Gastrocnemius medialis (tissue), 4 donors: ENCODE results near the gene SEC24D.

Source experiments
- POLR2A ChIP-seq, 2 donors: fragments of 450-650 bp; IDR thresholded peaks; one replicate each; pipeline ENCODE4 v1.6.1; 2017; ENCODE audit warnings: antibody characterized with exemption in 2 of 2, mild to moderate bottlenecking in 2 of 2, moderate library complexity in 2 of 2
- TF ChIP-seq, protein P1 (sequence below), 5 experiments: fragments of 450-650 bp in 3 of 5; fragments of 200-600 bp in 2 of 5; sonication (generic) in 2 of 5; IDR thresholded peaks in 4 of 5; conservative IDR thresholded peaks in 1 of 5; 1 replicate in 4 of 5; 2 replicates in 1 of 5; pipeline ENCODE4 v1.5.1; 2016 to 2019; ENCODE audit warnings: antibody characterized with exemption in 5 of 5, mild to moderate bottlenecking in 3 of 5, moderate library complexity in 3 of 5

DNA sequence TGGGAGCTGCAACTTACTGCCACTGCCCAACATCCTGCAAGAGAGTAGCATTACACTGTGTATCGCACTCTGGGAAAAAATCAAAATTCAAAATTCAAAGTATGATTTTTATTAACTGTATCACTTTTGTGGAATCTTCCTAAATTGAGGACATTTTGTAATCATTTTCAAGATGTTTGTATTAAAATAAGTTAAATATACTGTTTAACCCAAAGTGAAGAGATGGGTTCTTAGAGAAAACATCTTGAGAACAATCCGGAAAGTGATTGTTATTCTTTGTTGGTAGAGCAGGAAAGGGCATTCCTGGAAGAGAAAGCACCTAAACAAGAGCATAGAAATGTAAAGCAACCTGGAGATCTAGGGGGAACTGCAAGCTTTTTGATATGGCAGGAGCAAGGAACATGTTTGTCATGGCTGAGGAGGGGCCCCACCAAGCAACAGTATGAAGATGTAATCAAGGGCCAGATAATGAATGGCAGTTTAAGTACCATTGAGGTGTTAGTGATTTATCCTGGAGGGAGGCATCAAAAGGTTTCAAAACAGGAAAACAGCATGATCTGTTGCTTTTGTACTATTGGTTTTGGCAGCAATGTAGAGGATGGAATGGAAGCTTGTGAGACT lies 14.1 kb upstream of the SEC24D start:
- TF ChIP-seq, protein P1, sequence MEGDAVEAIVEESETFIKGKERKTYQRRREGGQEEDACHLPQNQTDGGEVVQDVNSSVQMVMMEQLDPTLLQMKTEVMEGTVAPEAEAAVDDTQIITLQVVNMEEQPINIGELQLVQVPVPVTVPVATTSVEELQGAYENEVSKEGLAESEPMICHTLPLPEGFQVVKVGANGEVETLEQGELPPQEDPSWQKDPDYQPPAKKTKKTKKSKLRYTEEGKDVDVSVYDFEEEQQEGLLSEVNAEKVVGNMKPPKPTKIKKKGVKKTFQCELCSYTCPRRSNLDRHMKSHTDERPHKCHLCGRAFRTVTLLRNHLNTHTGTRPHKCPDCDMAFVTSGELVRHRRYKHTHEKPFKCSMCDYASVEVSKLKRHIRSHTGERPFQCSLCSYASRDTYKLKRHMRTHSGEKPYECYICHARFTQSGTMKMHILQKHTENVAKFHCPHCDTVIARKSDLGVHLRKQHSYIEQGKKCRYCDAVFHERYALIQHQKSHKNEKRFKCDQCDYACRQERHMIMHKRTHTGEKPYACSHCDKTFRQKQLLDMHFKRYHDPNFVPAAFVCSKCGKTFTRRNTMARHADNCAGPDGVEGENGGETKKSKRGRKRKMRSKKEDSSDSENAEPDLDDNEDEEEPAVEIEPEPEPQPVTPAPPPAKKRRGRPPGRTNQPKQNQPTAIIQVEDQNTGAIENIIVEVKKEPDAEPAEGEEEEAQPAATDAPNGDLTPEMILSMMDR (IDR thresholded peaks at IDR 0.05 in 4 of 5, conservative IDR thresholded peaks at IDR 0.05 in 1 of 5): no peak
- TF ChIP-seq POLR2A (IDR thresholded peaks at IDR 0.05): no peak
